CD4-positive, alpha-beta T cell treated with Interferon alpha-2 for 1 hour (primary cell): ENCODE data around the gene LAMC2.
"Not testable (repeated sequence)": the region's sequence is repeated elsewhere in the genome, so short reads cannot be mapped to it uniquely, and the experiment has no call there.

Experiments
- DNase-seq, 2 donors: peaks; one replicate each; pipeline ENCODE4 v3.0.0-alpha.2; 2020 to 2022

Gene LAMC2

DNA sequence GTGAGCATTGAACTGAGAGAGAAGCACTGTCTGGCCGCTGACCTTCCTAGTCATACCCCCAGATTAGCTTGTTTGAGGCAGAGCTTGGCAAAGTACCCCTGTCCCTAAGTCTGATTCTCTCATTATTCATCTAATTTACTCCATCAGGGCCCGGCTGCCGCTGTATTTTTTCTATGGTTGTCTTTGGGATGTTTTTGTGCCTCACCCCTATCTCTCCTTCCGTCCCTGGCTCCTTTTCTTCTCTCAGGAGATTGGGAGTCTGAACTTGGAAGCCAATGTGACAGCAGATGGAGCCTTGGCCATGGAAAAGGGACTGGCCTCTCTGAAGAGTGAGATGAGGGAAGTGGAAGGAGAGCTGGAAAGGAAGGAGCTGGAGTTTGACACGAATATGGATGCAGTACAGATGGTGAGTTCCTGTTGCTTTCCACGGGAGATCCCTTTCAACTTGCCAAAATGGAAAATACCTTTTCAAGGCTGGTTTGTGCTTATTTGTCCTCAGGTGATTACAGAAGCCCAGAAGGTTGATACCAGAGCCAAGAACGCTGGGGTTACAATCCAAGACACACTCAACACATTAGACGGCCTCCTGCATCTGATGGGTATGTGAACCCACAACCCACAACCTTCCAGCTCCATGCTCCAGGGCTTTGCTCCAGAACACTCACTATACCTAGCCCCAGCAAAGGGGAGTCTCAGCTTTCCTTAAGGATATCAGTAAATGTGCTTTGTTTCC lies 53.9 kb downstream of the LAMC2 start:
- DNase-seq = no peak

DNA sequence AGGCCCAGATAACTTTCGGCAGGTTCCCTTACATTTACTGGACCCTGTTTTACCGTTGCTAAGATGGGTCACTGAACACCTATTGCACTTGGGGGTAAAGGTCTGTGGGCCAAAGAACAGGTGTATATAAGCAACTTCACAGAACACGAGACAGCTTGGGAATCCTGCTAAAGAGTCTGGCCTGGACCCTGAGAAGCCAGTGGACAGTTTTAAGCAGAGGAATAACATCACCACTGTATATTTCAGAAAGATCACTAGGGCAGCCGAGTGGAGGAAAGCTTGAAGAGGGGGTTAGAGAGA lies 54.4 kb downstream of the LAMC2 start:
- no peak for DNase-seq

DNA sequence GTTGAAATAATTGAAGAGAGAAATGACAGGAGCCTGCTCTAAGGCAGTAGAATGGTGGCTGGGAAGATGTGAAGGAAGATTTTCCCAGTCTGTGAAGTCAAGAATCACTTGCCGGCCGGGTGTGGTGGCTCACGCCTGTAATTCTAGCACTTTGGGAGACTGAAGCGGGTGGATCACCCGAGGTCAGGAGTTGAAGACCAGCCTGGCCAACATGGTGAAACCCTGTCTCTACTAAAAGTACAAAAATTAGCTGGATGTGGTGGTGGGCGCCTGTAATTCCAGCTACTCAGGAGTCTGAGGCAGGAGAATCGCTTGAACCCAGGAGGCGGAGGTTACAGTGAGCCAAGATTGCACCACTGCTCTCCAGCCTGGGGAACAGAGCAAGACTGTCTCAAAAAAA lies 54.8 kb downstream of the LAMC2 start:
- DNase-seq = not testable (repeated sequence)

DNA sequence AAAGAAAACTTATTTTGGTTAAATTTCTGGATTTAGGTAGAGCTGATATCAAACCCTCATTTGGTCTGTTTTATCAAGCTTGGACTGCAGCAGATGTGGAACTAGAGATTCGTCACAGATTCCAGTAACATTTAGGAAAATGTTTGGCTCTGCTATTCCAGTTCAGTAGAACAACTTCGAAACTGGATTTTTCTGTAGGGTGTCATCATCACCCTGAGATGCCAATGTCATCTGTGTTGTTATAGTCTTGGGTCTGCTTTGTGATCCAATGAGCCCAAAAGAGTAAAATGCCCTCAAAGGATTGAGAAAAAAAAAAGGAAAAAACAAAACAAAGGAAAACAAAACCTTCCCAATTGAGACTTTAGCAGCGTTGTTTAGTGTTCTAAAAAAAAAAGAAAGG lies 55.4 kb downstream of the LAMC2 start:
- DNase-seq = no peak

DNA sequence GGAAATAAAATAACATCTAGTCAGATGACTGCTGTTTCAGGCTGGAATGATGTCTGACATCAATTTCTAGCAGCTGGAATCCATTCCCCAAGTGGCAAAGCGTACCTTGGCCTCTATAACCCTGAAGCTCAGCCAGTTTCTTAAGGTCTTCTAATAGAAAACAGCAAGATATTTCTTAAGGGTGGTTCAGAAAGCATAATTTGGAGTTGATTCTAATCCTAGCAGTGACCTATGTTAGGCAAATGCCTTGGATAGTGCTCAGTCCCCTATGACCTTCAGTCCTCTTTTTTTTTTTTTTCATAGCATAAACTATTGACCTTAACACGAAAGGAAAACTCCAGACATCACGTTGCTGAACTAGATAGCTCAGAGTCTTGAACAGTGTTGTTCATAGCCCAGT lies 56.5 kb downstream of the LAMC2 start:
- DNase-seq = no peak

DNA sequence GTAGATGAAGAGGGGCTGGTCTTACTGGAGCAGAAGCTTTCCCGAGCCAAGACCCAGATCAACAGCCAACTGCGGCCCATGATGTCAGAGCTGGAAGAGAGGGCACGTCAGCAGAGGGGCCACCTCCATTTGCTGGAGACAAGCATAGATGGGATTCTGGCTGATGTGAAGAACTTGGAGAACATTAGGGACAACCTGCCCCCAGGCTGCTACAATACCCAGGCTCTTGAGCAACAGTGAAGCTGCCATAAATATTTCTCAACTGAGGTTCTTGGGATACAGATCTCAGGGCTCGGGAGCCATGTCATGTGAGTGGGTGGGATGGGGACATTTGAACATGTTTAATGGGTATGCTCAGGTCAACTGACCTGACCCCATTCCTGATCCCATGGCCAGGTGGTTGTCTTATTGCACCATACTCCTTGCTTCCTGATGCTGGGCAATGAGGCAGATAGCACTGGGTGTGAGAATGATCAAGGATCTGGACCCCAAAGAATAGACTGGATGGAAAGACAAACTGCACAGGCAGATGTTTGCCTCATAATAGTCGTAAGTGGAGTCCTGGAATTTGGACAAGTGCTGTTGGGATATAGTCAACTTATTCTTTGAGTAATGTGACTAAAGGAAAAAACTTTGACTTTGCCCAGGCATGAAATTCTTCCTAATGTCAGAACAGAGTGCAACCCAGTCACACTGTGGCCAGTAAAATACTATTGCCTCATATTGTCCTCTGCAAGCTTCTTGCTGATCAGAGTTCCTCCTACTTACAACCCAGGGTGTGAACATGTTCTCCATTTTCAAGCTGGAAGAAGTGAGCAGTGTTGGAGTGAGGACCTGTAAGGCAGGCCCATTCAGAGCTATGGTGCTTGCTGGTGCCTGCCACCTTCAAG lies 57.3 kb downstream of the LAMC2 start:
- no peak for DNase-seq

DNA sequence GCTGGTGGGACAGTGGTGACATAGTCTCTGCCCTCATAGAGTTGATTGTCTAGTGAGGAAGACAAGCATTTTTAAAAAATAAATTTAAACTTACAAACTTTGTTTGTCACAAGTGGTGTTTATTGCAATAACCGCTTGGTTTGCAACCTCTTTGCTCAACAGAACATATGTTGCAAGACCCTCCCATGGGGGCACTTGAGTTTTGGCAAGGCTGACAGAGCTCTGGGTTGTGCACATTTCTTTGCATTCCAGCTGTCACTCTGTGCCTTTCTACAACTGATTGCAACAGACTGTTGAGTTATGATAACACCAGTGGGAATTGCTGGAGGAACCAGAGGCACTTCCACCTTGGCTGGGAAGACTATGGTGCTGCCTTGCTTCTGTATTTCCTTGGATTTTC lies 58.4 kb downstream of the LAMC2 start:
- DNase-seq = no peak

DNA sequence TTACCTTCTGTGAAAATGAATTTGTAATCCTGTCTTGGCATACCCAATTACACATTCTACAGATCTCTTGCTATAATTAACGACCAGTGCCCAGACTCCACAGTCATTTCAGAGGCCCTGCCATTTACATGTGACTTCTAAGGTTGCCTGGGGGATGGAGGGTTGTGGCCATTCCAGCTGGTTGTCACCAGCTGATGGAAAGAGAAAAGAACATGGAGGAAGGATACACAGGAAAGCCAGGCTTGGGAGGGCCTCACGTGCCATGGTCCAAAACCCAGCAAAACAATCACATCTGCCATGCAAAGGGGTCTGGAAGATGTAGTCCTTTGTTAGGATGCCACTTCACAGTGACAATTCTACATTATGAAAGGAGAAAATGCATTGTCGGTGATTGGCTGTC lies 59.3 kb downstream of the LAMC2 start:
- no peak for DNase-seq

DNA sequence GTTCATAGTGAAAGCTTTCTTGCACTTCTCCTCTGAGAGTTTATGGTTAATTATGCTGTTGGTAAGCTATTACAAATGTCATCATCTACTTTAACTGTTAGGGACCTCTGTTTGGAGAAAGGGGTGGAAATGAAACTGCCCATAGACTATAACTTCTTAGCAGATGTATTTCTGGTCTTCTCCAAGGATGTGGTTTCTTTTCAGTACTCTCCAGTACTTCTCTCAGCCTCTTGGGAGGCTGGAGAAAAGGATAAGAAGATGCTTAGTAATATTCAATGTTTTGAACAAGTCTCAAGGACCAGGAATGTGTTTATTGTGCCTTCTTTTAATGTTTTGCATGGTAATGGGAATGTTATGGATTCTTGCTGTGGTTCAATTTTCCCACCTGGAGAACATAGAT lies 60.4 kb downstream of the LAMC2 start:
- DNase-seq = no peak

DNA sequence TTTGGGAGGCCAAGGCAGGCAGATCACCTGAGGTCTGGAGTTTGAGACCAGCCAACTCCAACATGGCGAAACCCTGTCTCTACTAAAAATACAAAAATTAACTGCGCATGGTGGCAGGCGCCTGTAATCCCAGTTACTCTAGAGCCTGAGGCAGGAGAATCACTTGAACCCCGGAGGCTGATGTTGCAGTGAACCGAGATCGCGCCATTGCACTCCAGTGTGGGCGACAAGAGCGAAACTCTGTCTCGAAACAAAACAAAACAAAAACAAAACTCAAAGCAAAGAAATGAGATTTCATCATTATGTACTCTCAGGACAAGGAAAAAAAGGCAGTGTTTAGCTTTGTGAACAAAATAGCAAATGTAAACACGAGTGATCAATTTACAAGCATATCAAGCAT lies 61.0 kb downstream of the LAMC2 start:
- no peak for DNase-seq

DNA sequence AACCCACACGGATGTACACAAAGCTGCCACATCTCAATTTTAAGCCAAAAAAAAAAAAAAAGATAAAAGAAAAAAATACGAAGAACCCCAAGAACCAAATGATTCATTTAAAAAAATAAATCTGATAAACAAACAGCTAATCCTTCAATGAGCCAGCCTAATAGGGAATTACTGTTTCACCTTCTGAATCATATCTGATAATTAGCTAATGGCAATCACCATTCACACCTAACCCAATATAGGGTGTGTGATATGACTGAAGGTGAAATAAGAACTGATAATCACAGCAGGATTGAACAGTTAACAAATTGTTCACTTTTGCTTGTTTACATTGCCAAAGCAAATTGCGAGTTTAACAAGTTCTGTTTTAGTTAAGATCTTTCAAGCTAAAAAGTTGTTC lies 61.4 kb downstream of the LAMC2 start:
- no peak for DNase-seq

DNA sequence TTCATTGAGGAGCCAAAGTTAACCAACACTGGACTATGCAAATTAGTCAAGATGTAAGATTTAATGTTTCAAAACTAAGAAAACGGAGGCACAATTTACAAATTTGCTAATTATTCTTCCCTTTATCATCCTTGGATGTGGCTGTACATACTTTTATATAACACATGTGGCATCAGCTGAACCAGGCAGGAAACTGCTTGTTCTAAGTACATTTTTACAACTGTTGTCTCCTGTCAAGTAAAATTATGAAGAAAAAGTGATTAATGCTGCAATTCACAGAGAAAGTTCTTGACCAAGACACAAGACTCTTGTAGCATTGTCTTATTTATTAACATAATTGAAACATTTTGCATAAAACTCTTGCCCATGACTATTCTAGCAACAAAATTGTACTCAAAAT lies 61.9 kb downstream of the LAMC2 start:
- no peak for DNase-seq

DNA sequence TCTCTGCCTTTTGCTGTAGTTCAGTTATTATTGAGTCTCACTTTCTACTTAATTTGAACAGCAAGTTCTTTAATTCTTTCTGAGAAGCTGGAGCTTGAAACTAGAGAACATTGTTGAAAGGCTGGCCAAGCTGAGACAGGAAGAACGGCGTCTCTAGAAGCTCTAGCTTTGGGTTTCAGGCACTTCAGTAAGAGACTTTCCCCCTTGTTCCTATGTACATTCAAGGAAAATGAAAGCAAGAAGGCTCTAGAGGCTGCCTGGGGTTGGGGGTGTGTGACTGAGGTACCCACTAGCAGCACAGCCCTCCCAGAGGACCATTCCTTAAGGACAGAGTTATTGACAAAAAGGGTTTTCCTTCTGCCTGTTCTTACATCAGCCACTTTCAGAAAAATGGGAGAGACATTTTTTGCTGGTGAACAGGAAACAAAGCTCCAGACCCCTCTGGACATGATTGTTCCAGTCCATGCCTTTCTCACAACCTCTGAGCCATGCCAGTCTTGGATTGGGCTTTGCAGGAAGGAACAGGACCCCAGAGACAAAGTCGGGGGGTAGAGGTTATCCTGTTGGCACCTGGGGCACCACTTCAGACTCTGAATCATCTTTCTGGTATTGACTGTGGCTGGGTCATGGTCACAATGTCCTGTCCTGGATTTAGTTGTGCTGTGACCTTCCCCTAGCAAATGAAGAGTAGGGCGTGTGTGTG lies 63.1 kb downstream of the LAMC2 start:
- DNase-seq = no peak

DNA sequence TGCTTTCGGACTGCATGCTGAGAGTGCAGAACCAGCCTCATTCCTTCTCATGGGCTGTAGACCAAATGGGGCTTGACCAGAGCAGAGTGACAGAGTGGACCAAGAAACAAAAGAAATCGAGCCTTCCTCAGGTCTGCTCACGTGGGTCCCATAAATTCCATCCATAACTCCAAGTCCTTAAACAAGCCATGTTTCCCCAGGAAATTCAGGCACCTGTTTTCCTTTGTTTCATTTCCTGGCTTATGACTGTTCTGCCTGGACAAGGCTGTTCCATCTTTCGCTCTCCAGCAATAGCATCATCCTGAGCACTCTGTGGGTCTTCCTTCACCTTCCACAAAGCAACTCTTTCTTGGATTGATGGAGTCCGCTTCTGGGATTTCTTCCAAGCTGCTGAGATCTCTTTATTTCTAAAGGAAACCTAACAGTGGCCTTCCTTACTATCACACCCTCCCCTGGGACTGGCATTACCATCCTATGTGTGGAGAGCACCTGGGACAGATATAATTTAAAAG lies 63.9 kb downstream of the LAMC2 start:
- DNase-seq = no peak

DNA sequence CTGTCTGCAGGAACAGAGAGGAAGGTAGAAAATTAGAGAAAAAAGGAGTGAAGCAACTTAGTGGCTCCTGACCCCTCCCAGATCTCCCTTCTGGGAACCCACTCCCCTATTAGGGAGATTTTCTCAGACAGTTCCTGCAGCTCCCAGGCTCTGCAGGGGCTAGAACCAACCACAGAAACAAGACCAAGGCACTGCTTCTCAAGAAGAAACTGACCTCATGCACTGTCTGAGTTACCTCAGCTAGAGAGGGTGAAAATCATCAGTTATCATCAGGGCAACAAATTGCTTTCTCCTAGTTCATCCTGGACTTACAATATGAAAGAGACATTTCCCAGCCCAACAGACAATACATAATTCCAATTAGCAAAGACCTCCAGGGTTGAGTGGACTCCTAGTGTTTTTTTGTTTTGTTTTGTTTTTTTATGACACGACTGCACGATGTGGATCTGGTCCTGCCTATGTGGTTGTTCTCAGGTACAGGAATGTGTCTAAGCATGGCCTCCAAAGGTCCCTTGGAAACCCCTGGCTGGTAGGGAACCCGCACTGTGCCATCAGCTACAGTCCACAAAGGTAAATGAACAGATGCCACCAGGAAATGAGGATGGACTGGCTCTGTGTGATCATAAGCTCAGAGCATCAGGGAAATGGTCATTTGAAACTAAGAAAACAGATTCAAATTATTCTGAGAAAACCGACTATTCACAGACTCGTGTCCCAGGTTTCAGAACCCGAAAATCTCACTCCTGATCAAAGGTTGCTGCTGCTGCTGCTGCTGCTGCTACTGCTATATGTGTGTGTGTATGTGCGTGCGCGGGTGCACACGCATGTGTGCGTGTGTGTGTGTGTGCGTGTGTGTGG lies 65.3 kb downstream of the LAMC2 start:
- DNase-seq = no peak

DNA sequence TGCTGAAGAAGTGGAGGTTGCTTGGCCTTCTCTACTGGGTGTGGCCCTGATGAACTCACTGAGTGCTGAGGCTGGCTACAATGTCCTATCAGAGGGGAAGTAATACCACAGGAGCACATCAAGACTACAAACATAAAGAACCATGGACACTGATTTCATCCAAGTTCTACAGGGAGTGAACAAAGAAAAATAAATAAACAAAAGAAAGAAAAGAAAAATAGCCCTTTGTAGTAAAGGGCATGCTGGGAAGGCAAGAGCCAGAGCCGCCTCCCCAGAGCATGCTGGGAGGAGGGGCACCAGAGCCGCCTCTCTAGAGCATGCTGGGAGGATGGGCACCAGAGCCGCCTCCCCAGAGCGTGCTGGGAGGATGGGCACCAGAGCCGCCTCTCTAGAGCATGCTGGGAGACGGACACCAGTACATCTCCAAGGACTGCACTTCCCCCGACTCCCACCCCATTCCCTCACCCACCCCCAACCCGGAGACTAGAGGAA lies 65.9 kb downstream of the LAMC2 start:
- no peak for DNase-seq

DNA sequence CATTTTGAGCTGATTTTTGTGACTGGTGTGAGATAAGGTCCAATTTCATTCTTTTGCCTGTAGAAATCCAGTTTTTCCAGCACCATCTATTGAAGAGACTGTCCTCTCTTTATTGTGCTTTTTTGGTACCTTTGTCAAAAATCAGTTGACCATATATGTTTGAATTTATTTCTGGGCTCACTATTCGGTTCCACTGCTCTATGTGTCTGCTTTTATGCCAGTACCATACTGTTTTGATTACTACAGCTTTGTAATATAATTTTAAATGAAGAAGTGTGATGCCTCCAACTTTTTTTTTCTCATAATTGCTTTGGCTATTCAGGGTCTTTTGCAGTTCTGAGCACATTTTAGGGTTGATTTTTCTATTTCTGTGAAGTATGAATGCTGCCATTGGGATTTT lies 69.0 kb downstream of the LAMC2 start:
- DNase-seq = no peak

DNA sequence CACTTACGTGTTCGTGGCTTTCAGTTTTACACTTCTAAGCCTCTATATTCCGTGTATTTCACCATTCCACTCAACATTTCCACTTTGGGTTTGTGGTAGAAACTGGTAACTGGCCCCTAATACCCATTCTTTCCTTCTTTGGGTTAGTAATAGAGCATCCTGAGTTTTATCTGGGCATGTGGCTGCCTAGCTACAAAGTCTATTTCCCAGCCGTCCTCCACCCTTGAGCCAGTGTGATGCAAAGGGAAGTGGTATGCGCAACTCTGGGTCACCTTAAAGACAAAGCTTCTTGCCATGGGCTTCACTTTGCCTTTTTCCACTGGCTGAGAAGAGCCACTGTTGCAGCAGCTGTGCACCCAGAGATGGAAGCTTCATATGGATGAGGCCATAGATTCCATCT lies 73.9 kb downstream of the LAMC2 start:
- DNase-seq = no peak

DNA sequence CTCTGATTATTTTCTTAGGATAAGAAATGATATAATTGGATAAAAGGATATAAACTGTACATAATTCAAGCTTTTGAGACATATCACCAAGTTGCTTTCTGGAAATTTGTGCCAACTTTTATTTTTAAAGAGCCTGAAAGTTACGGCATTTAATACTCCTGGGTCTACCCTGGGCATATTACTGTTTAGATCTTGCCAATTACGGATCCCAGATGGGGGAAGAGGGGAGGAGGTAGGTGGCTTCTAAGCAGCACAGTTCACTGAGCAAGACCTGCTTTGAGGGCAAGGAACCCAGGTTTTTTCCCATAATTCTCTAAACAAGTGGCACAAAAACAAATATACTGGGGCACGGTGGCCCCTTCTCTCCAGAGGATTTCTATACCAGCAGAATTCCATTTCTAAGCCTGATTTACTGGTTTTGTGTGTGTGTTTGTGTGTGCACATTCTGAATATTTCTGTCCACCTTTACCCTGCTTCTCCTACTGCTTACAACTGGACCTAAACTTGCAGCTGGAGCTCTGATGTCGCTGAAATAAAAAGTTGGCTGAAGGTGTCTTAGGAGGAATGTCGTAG lies 76.7 kb downstream of the LAMC2 start:
- no peak for DNase-seq

DNA sequence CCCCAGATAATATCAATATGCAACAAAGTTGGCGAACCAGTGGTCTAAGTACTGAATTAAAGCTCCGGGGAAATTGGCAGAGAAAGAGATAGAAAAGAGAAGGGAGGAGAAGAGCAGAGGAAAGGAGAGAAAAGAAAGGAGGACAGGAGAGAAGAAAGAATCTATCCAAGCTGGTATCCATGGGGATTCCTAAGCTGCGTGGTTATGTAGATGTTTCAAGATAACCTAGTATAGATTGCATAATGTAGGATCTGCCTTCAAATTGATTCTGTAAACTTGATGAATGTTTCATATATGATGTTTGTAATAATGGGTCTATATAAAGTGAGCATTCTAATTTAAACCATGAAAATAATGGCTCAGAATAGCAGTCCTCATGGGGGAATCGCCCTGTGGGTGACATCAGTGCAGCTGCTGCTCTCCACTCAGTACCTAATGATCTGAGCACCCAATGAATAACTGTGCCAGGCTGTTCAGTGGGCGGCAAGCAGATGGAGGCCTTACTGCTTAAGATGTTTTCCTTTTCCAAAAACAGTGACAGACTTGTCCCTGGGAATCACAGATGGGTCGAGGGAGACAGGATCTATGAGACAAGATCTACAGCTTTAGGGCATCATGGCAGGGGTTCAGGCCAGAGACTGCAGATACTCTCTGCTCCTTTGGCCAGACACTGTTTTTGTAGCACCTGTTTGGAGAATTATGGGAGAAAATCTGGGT lies 78.0 kb downstream of the LAMC2 start:
- DNase-seq = no peak

DNA sequence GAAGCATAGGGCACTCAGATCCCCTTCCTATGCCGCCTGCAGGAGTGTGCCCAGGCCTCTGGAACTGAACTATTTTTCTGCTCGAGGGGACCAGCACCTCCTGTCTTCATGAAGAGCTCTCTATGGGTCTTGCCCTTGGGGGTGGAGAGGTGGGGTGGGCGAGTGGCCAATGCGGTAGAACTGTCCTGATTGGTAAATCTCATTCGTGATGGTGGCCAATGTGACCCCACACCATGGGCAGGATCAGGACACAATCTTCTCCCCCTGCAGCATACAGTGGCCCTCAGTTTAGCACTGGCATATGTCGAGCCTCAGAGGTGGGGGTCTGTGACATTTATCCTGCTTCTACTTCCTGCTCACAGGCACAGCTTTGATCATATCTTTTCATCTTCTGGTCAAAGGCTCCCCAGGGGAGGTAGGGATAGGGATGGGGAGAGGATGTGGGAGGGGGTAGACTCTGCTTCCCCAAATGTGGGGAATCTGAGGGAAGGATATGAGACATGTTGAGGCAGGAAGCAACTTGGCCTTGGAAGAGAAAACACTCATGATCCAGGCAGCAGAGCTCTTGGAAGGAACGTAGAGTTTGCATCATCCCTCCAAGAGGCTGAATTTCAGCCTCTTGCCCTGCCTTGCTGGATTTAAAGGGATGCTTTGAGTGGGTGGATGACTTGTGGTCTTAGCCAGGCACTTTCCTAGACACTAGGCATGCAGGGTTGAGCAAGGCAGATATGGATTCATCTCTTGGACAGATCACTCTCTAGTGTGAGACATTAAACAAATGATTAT lies 81.8 kb downstream of the LAMC2 start:
- no peak for DNase-seq
